Stomach smooth muscle (tissue), 2 donors: ENCODE measurements around the gene ZNF2.
A peak's percentile ranks its signal among the peaks of the same experiment; 100 is the strongest.

ENCODE experiments used
- H3K27ac ChIP-seq: one replicate; pipeline ENCODE4 v1.7.0; 2013; ENCODE audit warnings: mild to moderate bottlenecking, low read length, inconsistent platforms
- H3K27me3 ChIP-seq, 2 donors: one replicate each; pipeline ENCODE4 v1.7.0; 2013; ENCODE audit warnings: low read length in 2 of 2; ENCODE audit not compliant: insufficient read depth in 2 of 2, control insufficient read depth in 1 of 2
- H3K36me3 ChIP-seq, 2 donors: one replicate each; pipeline ENCODE4 v1.7.0; 2013; ENCODE audit warnings: low read length in 2 of 2; ENCODE audit not compliant: control insufficient read depth in 2 of 2, insufficient read depth in 2 of 2
- H3K4me1 ChIP-seq: one replicate; pipeline ENCODE4 v1.7.0; 2013; ENCODE audit warnings: low read length; ENCODE audit not compliant: control insufficient read depth, insufficient read depth
- H3K4me3 ChIP-seq, 2 donors: one replicate each; pipeline ENCODE4 v1.7.0; 2013; ENCODE audit warnings: low read length in 2 of 2
- H3K9ac ChIP-seq, 2 donors: one replicate each; pipeline ENCODE4 v1.7.0; 2013; ENCODE audit warnings: low read length in 2 of 2, mild to moderate bottlenecking in 1 of 2
- H3K9me3 ChIP-seq, 2 donors: one replicate each; pipeline ENCODE4 v1.7.0; 2013; ENCODE audit warnings: low read length in 2 of 2; ENCODE audit not compliant: control insufficient read depth in 2 of 2
- donor health status: healthy.
- donor health status: Pancreatic carcinoma.

ZNF2 gene

DNA sequence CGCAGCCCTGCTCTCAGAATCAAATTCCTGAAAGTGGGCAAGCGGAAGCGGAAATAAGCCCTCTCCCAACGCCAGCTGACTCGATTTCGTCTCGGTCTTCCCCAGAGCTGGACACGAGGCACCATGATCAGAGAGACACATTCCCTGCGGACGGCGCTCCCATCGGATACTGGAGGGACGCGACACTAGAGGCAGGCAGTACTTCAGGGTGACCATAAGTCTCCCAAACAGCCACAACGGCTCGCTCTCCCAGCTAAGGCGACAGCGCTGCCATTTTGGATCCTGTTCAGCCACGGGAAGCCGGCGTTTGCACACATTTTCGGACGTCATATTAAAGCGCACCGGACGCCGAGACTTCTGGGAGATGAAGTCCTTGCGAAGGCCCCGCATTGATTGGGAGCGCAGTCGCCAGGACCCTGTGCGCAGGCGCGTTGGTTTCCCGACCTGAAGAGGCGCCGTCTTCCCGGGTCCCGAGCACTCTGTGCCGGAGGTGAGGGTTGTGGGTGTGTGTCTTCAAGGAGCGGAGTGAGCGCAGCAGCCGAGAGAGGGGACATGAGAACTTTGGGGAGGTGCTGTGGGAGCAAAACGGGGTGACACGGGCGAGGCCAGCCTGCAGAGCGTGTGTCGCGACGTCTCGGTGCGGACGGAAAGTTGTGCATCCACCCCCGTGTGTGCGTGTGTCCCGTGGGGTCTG lies at the start of gene ZNF2:
Gene ZNF2, plus strand, starts transcription at position 439 of the 694 bp plus-strand sequence. CDS start 10,418 bp downstream, outside the sequence.
- Histone ChIP-seq H3K27ac (peak within 1 kb of the TSS; percentile 95), H3K4me3 (peak within 1 kb of the TSS; percentile 81 to 100), H3K36me3 (no peaks in the 10 kb centered on the region), H3K4me1 (peaks cover 10% of the 10 kb centered on the region), H3K27me3 (no peaks in the 10 kb centered on the region), H3K9me3 (no peaks in the 10 kb centered on the region), H3K9ac (peak within 1 kb of the TSS; percentile 88 to 99)

DNA sequence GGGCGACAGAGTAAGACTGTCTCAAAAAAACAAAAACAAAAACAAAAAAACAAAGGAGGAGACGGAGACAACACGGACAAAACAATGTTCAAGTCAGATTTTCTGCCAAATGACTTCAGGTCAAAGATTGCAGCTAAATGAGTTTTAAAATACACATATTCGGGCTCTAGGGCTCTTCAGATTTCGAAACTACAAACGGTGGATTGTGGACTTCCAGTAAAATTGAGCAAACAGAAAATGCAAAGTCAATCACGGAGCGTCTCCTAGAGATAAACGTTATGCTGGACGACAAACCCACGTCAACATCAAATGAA lies 44.6 kb upstream of the ZNF2 start:
- H3K4me3 ChIP-seq = peak overlapping the region; percentile 97 to 100
- H3K36me3 ChIP-seq = no peaks in the 10 kb centered on the region
- peak overlapping the region; percentile 89 to 90 for H3K9ac ChIP-seq
- peaks cover 15% of the 10 kb centered on the region for H3K4me1 ChIP-seq
- peak overlapping the region; percentile 89 for H3K27ac ChIP-seq
- no peaks in the 10 kb centered on the region for H3K9me3 ChIP-seq
- no peaks in the 10 kb centered on the region for H3K27me3 ChIP-seq

GRCh38 chr2:95121407-95122196 lies 44.0 kb upstream of the ZNF2 start, which contains the start of gene MRPS5:
Gene MRPS5 (minus strand): TSS chr2:95121808. CDS start chr2:95121791, 17 bp downstream.
- Histone ChIP-seq H3K9me3 (no peaks in the 10 kb centered on the region), H3K9ac (peak within 1 kb of the TSS; percentile 89 to 90), H3K27ac (peak within 1 kb of the TSS; percentile 89), H3K36me3 (no peaks in the 10 kb centered on the region), H3K27me3 (no peaks in the 10 kb centered on the region), H3K4me3 (peak within 1 kb of the TSS; percentile 97 to 100), H3K4me1 (peaks cover 15% of the 10 kb centered on the region)

GRCh38 chr2:95122197-95122551 lies 43.4 kb upstream of the ZNF2 start:
- Histone ChIP-seq H3K9me3 (no peaks in the 10 kb centered on the region), H3K27me3 (no peaks in the 10 kb centered on the region), H3K36me3 (no peaks in the 10 kb centered on the region), H3K4me3 (peak overlapping the region; percentile 97 to 100), H3K27ac (peak overlapping the region; percentile 89), H3K9ac (peak overlapping the region; percentile 89 to 90), H3K4me1 (peaks cover 15% of the 10 kb centered on the region)

- Histone ChIP-seq H3K9me3 (peaks cover 0 to 6% of the 10 kb centered on the region in 2 donors), H3K4me1 (no peaks in the 10 kb centered on the region), H3K36me3 (peaks cover 4 to 11% of the 10 kb centered on the region in 2 donors), H3K4me3 (no peak overlapping the region), H3K27ac (no peak overlapping the region), H3K27me3 (no peaks in the 10 kb centered on the region), H3K9ac (no peak overlapping the region)
Measured at GRCh38 chr2:95138702-95139101, 26.9 kb upstream of the ZNF2 start.

- Histone ChIP-seq H3K36me3 (peaks cover 24 to 28% of the 10 kb centered on the region in 2 donors), H3K9ac (no peak overlapping the region), H3K27me3 (no peaks in the 10 kb centered on the region), H3K27ac (no peak overlapping the region), H3K9me3 (peaks cover 32 to 40% of the 10 kb centered on the region in 2 donors), H3K4me1 (no peaks in the 10 kb centered on the region), H3K4me3 (peak overlapping the region in 1 of 2 donors; percentile 1)
Measured at GRCh38 chr2:95143838-95144237, 21.8 kb upstream of the ZNF2 start.

- Histone ChIP-seq H3K4me3 (peak overlapping the region in 1 of 2 donors; percentile 48), H3K36me3 (peaks cover 69 to 71% of the 10 kb centered on the region in 2 donors), H3K27ac (no peak overlapping the region), H3K4me1 (no peaks in the 10 kb centered on the region), H3K27me3 (no peaks in the 10 kb centered on the region), H3K9ac (no peak overlapping the region), H3K9me3 (peaks cover 58 to 68% of the 10 kb centered on the region in 2 donors)
Measured at GRCh38 chr2:95149397-95149984, 16.1 kb upstream of the ZNF2 start.

GRCh38 chr2:95158441-95158840 lies 7.2 kb upstream of the ZNF2 start:
- Histone ChIP-seq H3K9me3 (no peaks in the 10 kb centered on the region), H3K4me1 (peaks cover 21% of the 10 kb centered on the region), H3K36me3 (peaks cover 19 to 25% of the 10 kb centered on the region in 2 donors), H3K9ac (peak overlapping the region; percentile 87 to 91), H3K27me3 (no peaks in the 10 kb centered on the region), H3K4me3 (peak overlapping the region; percentile 90 to 91), H3K27ac (no peak overlapping the region)

DNA sequence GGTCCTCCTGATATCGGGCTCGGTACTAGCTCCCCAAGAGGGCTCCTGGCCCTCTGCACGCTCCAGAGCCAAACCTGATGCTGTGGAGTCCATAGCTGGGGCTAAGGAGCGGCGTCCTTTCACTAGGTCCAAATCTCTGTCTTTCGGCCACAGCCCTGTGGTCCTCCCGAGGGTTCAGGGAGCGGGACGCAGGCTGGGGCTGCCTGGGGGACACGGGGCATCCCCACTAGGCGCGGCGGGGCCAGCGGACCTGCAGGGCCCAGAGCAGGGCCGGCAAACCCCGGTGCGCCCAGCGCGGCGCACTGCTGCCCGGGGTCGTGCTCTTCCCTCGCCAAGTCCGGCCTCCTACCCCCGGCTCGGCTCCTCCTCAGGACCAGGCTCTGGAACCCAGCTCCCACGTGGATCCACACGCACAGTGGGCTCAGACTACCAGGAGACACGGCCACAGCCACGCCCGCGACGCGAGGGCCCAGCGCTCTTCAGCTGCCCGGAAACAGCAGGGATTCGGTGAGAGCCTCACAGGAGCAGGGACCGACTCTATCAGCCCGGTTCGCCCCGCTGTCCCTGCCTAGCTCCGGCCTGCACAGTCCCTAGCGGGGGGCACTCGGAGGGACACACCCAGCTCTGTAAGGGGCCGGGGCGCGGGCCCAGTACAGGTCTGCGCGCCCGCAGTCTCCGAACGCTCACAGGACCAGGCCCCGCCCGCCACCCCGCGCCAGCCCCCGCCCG lies 6.6 kb upstream of the ZNF2 start:
- H3K27me3 ChIP-seq = no peaks in the 10 kb centered on the region
- H3K36me3 ChIP-seq = peaks cover 15 to 22% of the 10 kb centered on the region in 2 donors
- peak overlapping the region; percentile 87 to 91 for H3K9ac ChIP-seq
- peaks cover 21% of the 10 kb centered on the region for H3K4me1 ChIP-seq
- peak overlapping the region; percentile 37 for H3K27ac ChIP-seq
- no peaks in the 10 kb centered on the region for H3K9me3 ChIP-seq
- H3K4me3 ChIP-seq = peak overlapping the region; percentile 90 to 91

DNA sequence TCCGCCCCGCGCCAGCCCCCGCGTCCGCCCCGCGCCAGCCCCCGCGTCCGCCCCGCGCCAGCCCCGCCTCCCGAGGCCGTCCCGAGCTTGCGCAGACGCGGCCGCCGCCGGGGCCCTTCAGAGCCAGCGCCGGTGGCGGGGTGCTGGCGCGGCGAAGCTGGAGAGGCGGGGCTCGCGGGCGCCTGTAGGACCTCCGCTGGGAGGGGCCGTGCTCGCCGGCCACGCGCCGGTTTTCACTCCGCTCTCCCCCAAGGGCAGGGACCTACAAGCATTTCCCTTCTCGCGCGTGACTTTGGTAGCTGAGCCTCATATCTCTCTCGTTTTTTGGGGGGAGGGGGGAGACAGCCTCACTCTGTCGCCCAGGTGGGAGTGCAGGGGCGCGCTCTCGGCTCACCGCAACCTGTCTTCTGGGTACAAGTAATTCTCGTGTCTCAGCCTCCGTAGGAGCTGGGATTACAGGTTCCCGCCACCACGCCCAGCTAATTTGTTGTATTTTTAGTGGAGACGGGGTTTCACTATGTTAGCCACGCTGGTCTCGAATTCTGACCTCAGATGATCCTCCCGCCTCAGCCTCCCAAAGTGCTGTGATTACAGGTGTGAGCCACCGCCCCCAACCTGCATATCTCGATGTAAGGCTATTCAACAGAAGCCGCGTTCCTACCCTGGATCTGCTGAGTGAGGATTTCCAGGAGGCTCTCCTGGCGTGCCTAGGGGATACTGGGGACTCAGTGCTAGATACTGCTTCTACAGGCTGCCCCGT lies 5.7 kb upstream of the ZNF2 start, which contains the start of gene ZNF514:
Gene ZNF514, minus strand, starts transcription at position 159 of the 760 bp plus-strand sequence. CDS start 6,595 bp downstream, outside the sequence.
- peak within 1 kb of the TSS; percentile 87 to 91 for H3K9ac ChIP-seq

More for the DNA sequence above, 5.7 kb upstream of the ZNF2 start, which contains the start of gene ZNF514:
- H3K4me3 ChIP-seq = peak within 1 kb of the TSS; percentile 90 to 91
- H3K27me3 ChIP-seq = no peaks in the 10 kb centered on the region
- H3K4me1 ChIP-seq = peaks cover 23% of the 10 kb centered on the region
- H3K9me3 ChIP-seq = no peaks in the 10 kb centered on the region
- peak within 1 kb of the TSS; percentile 80 for H3K27ac ChIP-seq
- H3K36me3 ChIP-seq = peaks cover 9 to 17% of the 10 kb centered on the region in 2 donors
